Activated CD4-positive, CD25-positive, alpha-beta regulatory T cell treated with anti-CD3 and anti-CD28 coated beads, Interleukin-2, amount 50 U/mL, for 24 hours (primary cell): Measurements from ENCODE around the gene LENEP.

ENCODE experiments used
- ATAC-seq, 2 donors: fragments of 150-1000 bp; cut with Tn5 transposase; one replicate each; pipeline ENCODE4 v1.10.0; 2021; ENCODE audit warnings: mild to moderate bottlenecking in 1 of 2, moderate library complexity in 1 of 2

Gene LENEP

DNA sequence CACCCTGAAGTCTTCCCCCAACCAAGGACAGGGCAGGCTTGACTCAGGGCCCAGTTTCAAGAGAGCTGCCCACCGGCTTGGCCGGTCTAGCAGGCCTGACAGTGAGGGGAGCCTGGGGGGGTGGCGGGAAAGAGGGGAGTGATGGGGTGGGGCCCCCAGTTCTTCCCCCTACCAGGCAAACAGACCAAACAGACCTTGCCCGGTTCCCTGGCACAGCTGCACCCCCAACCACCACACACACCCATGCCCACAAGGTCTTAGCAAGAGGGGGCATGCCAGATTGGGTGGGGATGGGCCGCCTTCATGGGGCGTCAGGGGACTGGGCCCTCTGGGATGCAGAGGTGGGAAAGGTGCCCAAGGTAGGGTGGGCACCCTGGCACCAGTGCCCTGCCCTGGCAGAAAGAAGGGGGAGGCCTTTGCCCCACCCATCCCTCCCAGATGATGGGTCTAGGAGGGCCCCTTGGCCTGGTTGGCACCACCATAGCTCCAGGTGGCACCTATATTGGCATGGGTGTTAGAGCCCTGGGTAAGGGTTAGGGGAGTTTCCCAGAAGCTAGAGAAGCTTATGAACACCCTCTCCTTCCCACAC is 18.1 kb downstream of the LENEP start:
- no peak for ATAC-seq

DNA sequence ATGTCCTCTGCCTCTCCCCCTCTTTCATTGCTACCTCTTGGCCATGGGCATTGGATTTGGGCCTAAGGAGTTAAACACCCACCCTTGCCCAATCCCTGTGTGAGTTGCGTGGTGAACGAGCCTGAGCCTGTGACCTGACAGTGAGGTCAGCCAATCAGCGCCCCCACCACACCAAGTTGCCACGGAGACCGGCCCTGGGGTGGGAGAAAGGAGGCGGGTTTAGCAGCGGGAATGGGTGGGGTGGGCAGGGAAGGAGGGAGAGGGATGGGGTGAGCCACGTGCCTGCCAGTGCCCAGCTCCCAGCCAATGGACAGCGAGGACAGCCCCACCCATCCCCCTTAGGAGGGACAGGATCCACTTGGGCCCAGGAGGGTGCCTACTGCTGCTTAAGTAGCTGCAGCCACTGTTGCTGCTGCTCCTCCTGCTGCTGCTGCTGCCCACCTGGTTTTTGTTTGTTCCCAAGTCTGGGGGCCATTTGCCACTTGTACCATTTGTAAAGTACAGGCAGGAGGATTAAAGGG is 18.7 kb downstream of the LENEP start:
- no peak for ATAC-seq

DNA sequence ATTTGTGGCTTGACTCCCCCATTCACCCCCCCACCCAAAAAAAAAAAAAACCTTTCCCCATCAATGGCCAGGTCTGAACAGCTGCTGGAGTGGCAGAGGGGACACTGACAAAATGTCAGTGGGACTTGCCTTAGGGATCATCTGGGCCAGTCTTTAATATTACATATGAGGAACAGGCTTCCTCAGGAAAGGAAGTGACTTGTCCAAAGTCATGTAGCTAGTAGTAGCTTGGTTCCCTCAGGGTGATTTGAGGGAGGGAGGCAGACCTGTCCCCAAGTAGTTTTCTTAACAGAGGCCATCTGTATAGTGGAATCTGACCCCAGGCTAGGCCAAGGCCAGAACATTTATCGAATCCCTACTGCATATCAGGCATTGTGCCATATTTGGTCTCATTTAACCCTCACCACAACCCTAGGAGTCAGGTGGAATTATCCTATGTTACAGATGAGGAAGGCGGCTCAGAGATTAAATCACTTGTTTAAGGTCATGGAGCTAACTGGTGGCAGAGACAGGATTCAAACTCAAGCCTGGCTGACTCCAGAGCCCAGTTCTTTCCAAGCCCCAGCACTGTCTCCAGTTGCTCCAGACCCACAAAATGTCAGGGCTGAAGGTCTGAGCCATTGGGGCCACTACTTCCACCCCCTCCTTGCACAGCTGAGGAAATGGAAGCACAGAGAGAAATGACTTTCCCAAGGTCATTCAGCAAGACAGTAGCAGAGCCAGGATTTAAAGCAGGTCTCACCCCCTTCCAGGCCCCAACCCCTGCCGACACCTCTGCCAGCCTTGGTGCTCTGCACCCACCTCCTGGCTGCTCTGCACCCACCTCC is 19.6 kb downstream of the LENEP start:
- no peak for ATAC-seq

DNA sequence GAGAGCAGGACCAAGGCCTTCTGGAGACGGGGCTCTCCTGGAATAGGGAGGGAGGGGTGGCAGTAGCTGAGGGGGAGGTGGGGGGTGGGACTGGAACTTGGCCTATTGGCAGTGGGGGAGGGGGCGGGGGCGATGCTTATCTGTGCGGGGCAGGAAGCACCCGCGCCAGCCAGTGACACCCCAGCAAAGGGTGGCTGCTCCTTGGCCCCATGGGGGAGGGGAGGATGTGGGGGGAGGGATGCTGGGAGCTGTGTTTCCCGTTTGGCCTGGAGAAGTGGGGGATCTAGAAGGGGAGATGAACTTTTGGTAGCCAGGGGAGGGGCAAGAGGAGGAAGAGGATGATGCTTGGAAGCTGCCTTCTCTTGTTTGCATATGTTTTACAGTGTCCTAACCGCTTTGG is 20.2 kb downstream of the LENEP start:
- ATAC-seq, result no peak

DNA sequence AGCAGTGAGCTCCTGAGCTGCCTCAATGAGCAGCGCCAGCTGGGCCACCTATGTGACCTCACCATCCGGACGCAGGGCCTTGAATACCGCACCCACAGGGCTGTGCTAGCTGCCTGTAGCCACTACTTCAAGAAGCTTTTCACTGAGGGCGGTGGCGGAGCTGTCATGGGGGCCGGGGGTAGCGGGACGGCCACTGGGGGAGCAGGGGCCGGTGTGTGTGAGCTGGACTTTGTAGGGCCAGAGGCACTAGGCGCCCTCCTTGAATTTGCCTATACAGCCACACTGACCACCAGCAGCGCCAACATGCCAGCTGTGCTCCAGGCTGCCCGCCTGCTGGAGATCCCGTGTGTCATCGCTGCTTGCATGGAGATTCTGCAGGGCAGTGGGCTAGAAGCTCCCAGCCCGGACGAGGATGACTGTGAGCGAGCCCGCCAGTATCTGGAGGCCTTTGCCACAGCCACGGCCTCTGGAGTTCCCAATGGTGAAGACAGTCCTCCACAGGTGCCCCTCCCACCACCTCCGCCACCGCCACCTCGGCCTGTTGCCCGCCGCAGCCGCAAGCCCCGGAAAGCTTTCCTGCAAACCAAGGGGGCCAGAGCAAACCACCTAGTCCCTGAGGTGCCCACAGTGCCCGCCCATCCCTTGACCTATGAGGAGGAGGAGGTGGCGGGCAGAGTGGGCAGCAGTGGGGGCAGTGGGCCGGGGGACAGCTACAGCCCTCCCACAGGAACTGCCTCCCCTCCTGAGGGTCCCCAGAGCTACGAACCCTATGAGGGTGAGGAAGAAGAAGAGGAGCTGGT is 21.5 kb downstream of the LENEP start:
- no peak for ATAC-seq

DNA sequence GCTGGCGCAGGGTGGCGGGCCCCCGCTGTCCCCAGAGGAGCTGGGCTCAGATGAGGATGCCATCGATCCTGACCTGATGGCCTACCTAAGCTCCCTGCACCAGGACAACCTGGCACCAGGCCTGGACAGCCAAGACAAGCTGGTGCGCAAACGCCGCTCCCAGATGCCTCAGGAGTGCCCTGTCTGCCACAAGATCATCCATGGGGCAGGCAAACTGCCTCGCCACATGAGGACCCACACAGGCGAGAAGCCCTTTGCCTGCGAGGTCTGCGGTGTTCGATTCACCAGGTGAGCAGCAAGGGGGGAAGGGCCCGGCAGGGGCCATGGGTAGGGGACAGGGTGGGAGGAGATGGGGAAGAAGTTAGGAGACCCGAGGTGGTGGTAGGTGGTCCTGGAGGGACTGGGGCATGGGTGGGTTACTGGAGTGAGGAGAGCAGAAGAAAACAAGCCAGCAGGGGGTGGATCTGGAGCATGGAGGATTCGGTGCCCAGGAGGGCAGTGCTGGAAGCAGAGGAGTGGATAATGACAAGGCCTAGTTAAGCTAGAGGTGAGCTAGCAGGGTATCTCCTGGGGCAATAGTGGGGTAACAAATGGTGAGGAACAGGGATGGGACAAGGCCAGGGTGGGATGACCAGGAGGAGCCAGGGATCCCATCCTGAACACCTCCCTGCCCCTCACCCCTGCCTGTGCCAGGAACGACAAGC is 22.3 kb downstream of the LENEP start:
- no peak for ATAC-seq

DNA sequence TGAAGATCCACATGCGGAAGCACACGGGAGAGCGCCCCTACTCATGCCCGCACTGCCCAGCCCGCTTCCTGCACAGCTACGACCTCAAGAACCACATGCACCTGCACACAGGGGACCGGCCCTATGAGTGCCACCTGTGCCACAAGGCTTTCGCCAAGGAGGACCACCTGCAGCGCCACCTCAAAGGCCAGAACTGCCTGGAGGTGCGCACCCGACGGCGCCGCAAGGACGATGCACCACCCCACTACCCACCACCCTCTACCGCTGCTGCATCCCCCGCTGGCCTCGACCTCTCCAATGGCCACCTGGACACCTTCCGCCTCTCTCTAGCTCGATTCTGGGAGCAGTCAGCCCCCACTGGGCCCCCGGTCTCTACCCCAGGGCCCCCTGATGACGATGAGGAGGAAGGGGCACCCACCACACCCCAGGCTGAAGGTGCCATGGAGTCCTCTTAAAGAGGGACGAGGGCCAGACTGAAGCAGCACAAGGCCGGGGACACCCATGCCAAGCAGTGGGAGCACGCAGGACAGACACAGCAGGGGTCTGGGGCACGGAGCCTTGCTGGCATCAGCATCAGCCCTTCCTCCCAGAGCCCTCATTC is 22.9 kb downstream of the LENEP start:
- no peak for ATAC-seq

DNA sequence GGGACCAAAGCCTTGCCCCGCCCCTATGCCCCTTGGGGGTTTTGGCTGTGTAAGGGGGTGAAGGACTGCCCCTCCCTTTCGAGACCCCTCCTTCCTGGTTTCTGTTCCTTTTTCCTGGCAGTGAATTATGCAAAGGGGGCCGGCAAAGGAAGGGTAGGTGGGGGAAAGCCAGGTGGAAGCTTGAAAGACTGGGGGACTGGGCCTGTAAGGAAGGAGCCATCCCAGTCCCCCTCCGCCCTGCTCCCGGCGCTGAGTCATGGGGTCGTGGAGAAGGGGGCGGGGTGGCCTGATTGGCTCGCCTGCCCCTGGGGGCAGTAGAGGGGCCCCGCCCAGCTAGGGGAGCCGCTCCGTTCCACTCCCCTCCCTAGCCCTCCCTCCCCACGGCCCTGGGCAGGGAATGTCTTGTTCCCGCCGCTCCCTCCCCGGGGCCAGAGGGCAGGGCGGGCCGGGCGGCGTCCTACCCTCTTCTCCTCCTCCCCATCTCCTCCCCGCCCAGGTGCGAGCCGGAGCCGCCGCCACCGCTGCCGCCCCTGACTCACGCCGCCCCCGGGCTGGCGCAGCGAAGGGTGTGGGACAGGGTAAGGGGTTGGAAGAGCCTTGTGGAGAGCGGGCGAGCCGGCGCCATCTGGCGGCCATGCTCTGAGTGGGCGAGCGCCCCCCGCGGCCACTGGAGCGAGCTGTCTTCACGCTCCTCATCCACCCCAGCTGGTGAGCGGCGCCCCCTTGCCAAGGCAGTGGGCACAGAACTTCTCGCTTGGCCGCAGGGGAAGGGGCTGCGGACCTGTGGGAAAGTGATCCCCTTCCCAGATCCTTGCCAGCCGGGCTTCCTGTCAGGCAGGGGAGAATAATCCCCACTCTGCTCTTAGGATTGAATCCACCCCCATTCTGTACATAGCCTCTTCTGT is 23.9 kb downstream of the LENEP start:
- peak; percentile 94 to 96 for ATAC-seq

DNA sequence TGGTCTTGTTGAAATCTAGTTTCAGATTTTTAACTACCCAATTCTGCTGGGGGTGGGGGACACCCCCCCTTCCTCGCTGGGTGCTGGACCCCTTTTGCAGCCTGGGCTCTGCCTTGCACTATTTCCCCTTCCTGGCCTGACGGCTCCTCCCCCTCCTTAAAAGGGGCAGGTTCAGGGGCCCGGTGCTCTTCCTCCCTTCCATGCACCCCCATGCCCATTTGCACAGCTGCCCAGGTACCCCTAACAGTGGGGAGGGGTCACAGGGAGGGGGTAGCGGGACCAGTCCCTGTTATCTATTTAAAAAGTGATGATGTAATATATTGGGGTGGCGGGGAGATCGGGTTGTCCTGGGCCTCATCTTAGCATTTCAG is 24.5 kb downstream of the LENEP start:
- ATAC-seq, result no peak

DNA sequence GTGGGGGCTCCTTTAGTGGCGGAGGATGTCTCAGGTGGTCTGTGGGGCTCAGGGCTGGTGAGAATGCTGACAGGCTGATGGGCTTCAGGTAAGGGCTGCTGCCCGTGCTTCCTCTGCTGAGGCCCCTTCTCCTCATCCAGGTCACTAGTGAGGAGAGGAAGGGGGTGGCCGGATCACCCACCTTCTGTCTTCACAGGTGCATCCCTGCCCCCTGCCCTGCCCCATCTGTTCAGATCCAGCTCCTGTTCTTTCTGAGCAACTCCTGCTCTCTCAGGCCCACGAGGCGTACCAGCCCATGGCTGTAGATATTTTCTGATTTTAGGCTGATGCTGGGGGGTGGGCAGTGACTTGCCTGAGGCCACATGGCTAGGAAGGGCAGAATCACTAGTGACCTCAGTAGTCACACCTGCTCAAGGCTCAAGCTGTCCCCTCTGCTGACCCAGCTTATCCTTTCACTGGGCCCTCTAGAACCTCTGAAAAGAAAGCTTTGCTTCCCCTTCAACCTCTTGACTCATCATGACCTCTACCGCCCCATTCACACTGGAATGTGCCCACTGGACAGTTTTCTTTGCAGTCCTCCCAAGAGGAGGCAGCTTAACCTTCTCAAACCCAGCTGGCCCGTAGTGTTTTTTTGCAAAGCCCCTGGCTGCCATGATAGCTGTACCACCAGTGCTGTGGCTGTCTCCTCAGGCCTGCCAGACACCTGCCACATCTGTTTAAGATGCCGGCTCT is 25.4 kb downstream of the LENEP start:
- ATAC-seq, result no peak

DNA sequence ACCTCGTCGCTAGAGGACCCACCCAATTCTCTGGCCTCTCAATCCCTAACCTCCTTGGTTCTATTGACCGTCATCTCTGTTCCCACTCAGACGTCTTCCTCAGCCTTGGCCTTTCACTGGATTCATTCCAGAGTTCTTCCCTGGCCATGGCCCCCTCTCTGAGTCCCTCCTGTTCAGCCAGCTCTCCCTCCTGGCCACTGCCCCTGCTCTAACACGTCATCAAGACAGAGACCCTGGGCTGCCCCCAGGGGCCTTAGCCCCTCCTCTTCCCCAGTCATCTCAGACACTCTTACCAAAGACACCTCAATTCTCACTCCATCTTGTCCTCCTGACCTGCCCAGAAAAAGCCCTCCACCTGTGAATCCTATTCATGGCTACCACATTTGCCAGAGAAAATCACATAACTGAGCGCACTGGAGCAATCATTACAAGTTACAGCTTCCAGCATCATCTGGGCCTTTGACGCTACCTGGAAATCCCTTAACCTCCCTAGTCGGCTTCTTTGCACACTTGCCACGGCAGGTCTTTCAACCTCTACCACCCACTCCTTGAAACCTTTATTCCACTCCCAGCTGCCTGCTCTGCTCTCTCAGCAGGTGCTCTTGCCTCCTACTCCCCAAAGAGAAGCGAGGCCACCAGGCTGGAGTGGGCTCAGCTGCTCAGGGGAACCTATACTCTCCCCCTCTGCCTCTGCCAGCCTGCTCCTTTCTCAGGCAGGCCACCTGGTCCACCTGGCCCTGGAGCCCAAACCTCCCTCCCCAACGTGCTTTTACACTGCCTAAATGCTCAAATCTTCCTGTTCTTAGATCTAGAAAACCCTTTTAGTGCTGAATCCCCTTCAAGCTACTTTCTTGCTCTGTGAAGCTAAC is 26.2 kb downstream of the LENEP start:
- ATAC-seq, result no peak

DNA sequence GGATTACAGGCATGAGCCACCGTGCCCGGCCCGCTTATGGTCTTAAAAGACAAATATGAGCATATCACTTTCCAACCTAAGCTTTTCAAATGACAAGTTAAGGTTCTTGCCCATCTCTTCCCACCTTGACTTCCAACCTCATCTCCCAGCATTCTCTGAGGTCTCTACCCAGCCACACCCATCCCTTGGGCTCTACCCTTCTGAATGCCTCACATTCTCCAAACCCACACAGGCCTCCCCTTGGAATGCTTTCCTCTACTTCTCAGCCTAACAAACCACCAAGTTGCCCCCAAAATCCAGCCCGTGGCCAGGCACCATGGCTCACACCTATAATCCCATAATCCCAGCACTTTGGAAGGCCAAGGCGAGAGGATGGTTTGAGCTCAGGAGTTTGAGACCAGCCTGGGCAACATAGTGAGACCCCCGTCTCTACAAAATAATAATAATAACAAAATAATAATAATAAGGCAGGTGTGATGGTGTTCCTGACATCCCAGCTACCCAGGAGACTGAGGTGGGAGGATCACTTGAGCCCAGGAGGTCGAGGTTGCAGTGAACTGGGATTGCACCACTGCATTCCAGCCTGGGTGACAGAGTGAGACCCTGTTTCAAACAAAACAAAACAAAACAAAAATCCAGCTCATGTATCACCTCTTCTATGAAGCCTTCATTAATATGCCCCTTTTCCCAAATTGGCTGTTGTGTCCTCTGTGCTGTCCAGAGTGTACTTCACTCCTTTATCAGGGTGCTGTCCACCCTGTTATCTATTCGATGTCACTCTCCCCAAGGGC is 28.9 kb downstream of the LENEP start:
- ATAC-seq, result no peak

DNA sequence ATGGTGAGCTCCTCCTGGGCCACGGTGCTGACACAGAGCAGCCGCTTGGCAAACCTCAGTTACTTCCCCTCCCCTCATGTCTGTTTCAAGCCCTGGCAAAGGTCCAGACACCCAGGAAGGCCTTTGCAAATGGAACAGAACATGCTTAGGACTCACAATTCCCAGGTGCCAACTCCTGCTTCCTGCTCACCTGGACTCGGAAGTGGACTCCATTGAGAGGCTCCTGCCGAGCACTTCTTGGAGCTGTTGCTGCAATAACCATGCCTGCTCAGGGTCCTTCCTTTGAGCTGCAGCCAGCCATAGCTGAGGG is 29.5 kb downstream of the LENEP start:
- ATAC-seq, result no peak

DNA sequence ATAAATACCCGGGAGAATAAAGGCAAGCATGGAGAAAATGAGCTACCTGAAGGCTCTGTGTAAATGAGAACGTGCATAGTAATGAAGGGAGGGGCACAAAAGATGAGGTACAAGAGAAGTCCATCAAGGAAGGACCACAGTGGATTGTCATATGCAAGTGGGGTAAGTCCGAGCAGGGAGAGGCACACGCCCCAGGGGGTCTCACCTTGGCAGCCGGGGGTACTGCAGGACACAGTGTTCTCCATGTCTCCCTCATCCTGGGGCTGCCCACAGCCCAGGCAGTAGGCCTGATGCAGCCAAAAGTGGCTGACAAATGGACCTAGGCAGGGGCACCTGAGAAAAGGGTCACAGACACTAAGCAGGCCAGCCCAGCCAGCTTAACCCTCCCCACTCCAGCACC is 30.2 kb downstream of the LENEP start:
- ATAC-seq, result no peak

DNA sequence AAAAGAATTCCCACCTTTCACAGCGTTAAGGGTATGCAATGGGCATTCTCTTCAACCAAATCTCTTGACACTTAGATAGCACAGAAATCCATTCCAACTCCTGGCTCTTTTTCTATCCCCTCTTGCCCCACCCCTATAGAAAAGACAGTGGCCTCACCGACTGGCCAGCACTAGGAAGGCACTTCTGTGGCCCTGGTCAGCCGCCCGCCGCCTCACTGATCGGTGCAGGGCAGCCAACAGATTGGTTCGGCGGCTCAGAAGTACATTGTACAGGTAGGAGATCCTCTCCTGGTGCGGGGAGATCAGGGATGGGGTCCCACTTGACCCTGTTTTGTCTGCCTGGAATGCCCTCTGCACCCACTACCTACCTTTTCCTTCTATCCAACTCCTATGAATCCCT is 30.9 kb downstream of the LENEP start:
- no peak for ATAC-seq

DNA sequence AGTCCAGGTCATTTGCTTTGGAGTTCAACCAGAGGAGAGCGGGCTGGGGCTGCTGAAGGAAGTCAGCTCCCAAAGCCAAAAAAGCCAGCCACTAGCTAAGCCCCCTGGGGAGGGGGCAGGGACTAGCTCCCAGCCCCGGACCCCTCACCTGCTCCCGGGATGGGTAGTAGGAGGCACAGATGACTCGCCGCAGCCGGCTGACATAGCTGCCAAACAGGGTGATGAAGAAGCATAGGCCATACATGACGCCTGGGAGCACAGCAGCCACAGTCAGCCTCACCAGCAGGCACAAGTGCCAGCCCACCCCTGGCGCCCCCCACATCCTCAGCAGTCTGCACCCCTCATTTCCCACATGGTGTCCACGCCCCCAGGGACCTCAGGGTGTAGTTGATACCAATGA is 32.8 kb downstream of the LENEP start:
- ATAC-seq, result no peak

DNA sequence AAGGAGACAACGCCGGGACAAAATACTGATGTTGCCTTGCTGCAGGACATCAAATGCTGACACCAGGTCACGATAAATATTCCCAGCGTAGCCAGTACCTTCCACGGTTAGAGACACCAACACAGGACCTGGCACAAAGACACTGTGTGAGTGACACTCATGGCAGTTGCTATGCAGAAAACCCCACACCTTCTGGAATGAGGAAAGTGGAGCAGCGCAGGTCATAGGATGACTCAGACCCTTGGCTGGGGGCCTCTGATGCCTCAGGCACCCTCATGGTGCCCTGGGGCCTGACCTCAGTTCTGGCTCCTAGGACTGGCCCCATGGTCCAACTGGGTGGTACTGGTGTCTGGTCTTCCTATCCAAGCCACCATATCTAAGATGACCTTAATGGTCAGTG is 33.2 kb downstream of the LENEP start:
- ATAC-seq, result no peak

DNA sequence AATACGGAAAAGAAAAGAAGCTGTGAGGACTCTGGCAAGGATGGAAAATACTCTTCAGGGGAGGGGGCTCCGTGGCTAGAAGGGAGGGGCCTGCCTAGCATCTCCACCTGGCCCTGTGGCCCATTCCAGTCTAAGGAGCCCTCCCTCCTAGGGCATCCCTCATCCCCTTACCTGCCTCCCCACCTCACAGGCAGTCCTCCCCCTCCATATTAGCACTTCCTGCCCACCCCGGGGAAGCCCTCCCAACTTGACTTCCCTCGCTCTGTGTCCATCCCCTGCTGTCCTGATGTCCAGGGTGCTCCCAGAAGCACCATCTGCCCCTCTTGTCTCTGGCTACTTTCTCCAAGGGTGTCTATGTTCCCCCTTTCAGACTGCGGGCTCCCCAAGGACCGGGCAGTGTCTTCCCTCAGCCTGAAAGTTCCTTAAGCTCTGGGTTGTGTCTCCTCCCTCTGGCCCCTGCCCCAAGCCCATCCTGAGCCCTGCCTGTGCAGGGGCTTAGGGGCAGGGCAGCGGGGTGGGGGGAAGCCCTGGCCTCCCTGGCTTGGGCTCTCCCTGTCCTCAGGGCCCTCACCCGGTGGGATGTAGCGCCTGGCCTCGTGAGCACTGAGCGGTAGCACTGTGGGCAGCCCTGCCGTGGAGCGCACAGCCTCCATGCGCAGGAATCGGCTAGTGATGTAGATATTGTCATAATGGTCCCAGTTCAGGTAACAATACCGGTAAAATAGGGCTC is 36.3 kb downstream of the LENEP start:
- ATAC-seq, result no peak
